GM10248 (cell line): ENCODE measurements around the gene ADAMTSL2.

Experiments
- CTCF ChIA-PET: fragments of 300-600 bp; sonication (Branson Sonifier 250); formaldehyde crosslinking; extraction: SDS; loops from one replicate; lab custom pipeline; 2021; ENCODE audit warnings: antibody characterized with exemption; lab: Yijun Ruan, JAX
- POLR2A ChIA-PET: fragments of 350-650 bp; sonication (Branson Sonifier 250); formaldehyde crosslinking; extraction: SDS; loops from one replicate; lab custom pipeline; 2020; ENCODE audit warnings: antibody characterized with exemption; lab: Yijun Ruan, JAX
- DNase-seq: peaks from one replicate; pipeline ENCODE4 v3.0.0; 2012; ENCODE audit errors: extremely low spot score
- CTCF ChIP-seq: IDR thresholded peaks from 2 replicates; pipeline ENCODE4 v1.5.1; 2012; ENCODE audit warnings: mild to moderate bottlenecking, low read depth; ENCODE audit errors: extremely low read depth, missing control alignments, control extremely low read depth

Gene ADAMTSL2

GRCh38 chr9:133566382-133566781 is 31.9 kb downstream of the ADAMTSL2 start:
- TF ChIP-seq CTCF: no peak
- no peak for DNase-seq
- POLR2A ChIA-PET: no interaction called here
- CTCF ChIA-PET: interaction anchor here (1.1 kb wide), 1 partner anchor 9 kb away, joined by 3 read pairs; no protein-coding TSS in a partner anchor

GRCh38 chr9:133566817-133567216 is 32.3 kb downstream of the ADAMTSL2 start:
- ChIA-PET POLR2A (no interaction called here), CTCF (no interaction called here)
- TF ChIP-seq CTCF: no peak
- no peak for DNase-seq

- ChIA-PET POLR2A (interaction anchor here (0.6 kb wide), 1 partner anchor 23 kb away, joined by 3 read pairs; no protein-coding TSS in a partner anchor), CTCF (no interaction called here)
- TF ChIP-seq CTCF: no peak
- no peak for DNase-seq
Measured at GRCh38 chr9:133568186-133568585, 33.7 kb downstream of the ADAMTSL2 start.

GRCh38 chr9:133569121-133569785 is 34.7 kb downstream of the ADAMTSL2 start:
- ChIA-PET CTCF (no interaction called here), POLR2A (interaction anchor here (0.6 kb wide), 1 partner anchor 22 kb away, joined by 3 read pairs; no protein-coding TSS in a partner anchor)
- no peak for DNase-seq
- TF ChIP-seq CTCF: no peak

- no peak for DNase-seq
- ChIA-PET CTCF (no interaction called here), POLR2A (no interaction called here)
- no peak for TF ChIP-seq CTCF
Measured at GRCh38 chr9:133569891-133570690, 35.6 kb downstream of the ADAMTSL2 start.

- DNase-seq: no peak
- POLR2A ChIA-PET: no interaction called here
- CTCF ChIA-PET: interaction anchor here (1.1 kb wide), 1 partner anchor 12 kb away, joined by 4 read pairs; no protein-coding TSS in a partner anchor
- TF ChIP-seq CTCF: no peak
Measured at GRCh38 chr9:133570691-133571080, 36.2 kb downstream of the ADAMTSL2 start.
